ENCODE measurements around the gene JAK3.

GRCh38 chr19:17871878-17872250 is 24.1 kb upstream of the JAK3 start, which contains the start of gene SLC5A5:
- no peak for TF ChIP-seq ZNF565 (CRISPR knock-in tag; conservative IDR thresholded peaks at IDR 0.05; ENCODE audit: low read depth)
- TF ChIP-seq ESRRG (CRISPR knock-in tag; IDR thresholded peaks at IDR 0.05), result no peak
- TF ChIP-seq ARNTL (CRISPR knock-in tag; IDR thresholded peaks at IDR 0.05; ENCODE audit: borderline replicate concordance, low read depth), result no peak
- no peak for TF ChIP-seq SNAI2 (CRISPR knock-in tag; IDR thresholded peaks at IDR 0.05)
- no peak for TF ChIP-seq CREB5 (CRISPR knock-in tag; IDR thresholded peaks at IDR 0.05; ENCODE audit: low read depth)
- TF ChIP-seq ZC3H10 (CRISPR knock-in tag; IDR thresholded peaks at IDR 0.05), result no peak
- TF ChIP-seq PPARA (CRISPR knock-in tag; IDR thresholded peaks at IDR 0.05; ENCODE audit: borderline replicate concordance), result no peak
- TF ChIP-seq, protein P1, sequence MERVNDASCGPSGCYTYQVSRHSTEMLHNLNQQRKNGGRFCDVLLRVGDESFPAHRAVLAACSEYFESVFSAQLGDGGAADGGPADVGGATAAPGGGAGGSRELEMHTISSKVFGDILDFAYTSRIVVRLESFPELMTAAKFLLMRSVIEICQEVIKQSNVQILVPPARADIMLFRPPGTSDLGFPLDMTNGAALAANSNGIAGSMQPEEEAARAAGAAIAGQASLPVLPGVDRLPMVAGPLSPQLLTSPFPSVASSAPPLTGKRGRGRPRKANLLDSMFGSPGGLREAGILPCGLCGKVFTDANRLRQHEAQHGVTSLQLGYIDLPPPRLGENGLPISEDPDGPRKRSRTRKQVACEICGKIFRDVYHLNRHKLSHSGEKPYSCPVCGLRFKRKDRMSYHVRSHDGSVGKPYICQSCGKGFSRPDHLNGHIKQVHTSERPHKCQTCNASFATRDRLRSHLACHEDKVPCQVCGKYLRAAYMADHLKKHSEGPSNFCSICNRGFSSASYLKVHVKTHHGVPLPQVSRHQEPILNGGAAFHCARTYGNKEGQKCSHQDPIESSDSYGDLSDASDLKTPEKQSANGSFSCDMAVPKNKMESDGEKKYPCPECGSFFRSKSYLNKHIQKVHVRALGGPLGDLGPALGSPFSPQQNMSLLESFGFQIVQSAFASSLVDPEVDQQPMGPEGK (CRISPR knock-in tag; IDR thresholded peaks at IDR 0.05; ENCODE audit: borderline replicate concordance), result no peak
- no peak for TF ChIP-seq TCF4 (CRISPR knock-in tag; IDR thresholded peaks at IDR 0.05; ENCODE audit: borderline replicate concordance)

Data from SK-N-SH treated with all-trans-retinoic acid at 6 μM for 48 hours (cell line).